Neural progenitor cell (in vitro differentiated cells): ENCODE measurements around the gene ZP3.
"Not testable (repeated sequence)": the region's sequence is repeated elsewhere in the genome, so short reads cannot be mapped to it uniquely, and the experiment has no call there.

ENCODE experiments used
- CTCF ChIP-seq: fragments of 200-600 bp; sonication (generic); IDR thresholded peaks from 2 replicates; pipeline ENCODE4 v1.5.1; 2017; ENCODE audit warnings: antibody characterized with exemption, mild to moderate bottlenecking
- EZH2 ChIP-seq: fragments of 200-600 bp; sonication (generic); IDR thresholded peaks from 2 replicates; pipeline ENCODE4 v1.6.1; 2017; ENCODE audit warnings: antibody characterized with exemption, mild to moderate bottlenecking, moderate library complexity
- EZH2phosphoT487 ChIP-seq: fragments of 200-600 bp; sonication (generic); IDR thresholded peaks from 2 replicates; pipeline ENCODE4 v1.6.1; 2017; ENCODE audit warnings: antibody characterized with exemption

- not testable (repeated sequence) for TF ChIP-seq EZH2phosphoT487, EZH2, CTCF
Observed at GRCh38 chr7:76482660-76483059, 57.9 kb downstream of the ZP3 start.
